Small intestine (tissue), 16 donors: ENCODE results near the gene ZNF823. TPM values are rescaled to one million over a fixed set of nuclear protein-coding genes. Genes with fewer than 3 reads are reported as not detected.
A peak's percentile ranks its signal among the peaks of the same experiment; 100 is the strongest.
"Not testable (repeated sequence)": the region's sequence is repeated elsewhere in the genome, so short reads cannot be mapped to it uniquely, and the experiment has no call there.

Experiments used
- DNase-seq, 2 donors: peaks; one replicate each; pipeline versions ENCODE4 v3.0.0 to v3.0.0-alpha.2; 2013
- FAIRE-seq: peaks from 2 replicates; lab custom pipeline; 2012; peaks lifted over from hg19 to GRCh38; lab: Jason Lieb, UNC
- H3K27ac ChIP-seq, 3 donors: one replicate each; pipeline ENCODE4 v1.5.1; 2013; ENCODE audit warnings: low read length in 2 of 3, mild to moderate bottlenecking in 2 of 3, control low read depth in 1 of 3, inconsistent platforms in 1 of 3, low read depth in 1 of 3, moderate library complexity in 1 of 3
- H3K27me3 ChIP-seq, 3 donors: one replicate each; pipeline ENCODE4 v1.6.1; 2013; ENCODE audit warnings: low read length in 3 of 3, inconsistent platforms in 1 of 3; ENCODE audit not compliant: control insufficient read depth in 3 of 3, insufficient read depth in 3 of 3
- H3K36me3 ChIP-seq, 3 donors: one replicate each; pipeline ENCODE4 v1.6.1; 2013; ENCODE audit warnings: low read length in 3 of 3, inconsistent platforms in 1 of 3, low read depth in 1 of 3, mild to moderate bottlenecking in 1 of 3, moderate library complexity in 1 of 3; ENCODE audit not compliant: control insufficient read depth in 3 of 3, insufficient read depth in 2 of 3
- H3K4me1 ChIP-seq, 3 donors: one replicate each; pipeline ENCODE4 v1.6.1; 2013; ENCODE audit warnings: low read length in 2 of 3, inconsistent platforms in 1 of 3, low read depth in 1 of 3, mild to moderate bottlenecking in 1 of 3, moderate library complexity in 1 of 3; ENCODE audit not compliant: control insufficient read depth in 3 of 3, insufficient read depth in 2 of 3
- H3K4me3 ChIP-seq, 3 donors: one replicate each; pipeline ENCODE4 v1.5.1; 2013; ENCODE audit warnings: low read length in 3 of 3, control low read depth in 1 of 3, inconsistent platforms in 1 of 3, low read depth in 1 of 3, mild to moderate bottlenecking in 1 of 3, moderate library complexity in 1 of 3
- H3K9me3 ChIP-seq, 2 donors: one replicate each; pipeline ENCODE4 v1.6.1; 2013; ENCODE audit warnings: low read depth in 1 of 2, low read length in 1 of 2; ENCODE audit not compliant: control insufficient read depth in 2 of 2, insufficient read depth in 1 of 2
- WGBS, 3 donors: extraction: QIAGEN DNeasy Blood & Tissue Kit; methylation state at CpG; one replicate each; pipeline ENCODE4 v1.1.7; 2013; 5-methylcytosine and 5-hydroxymethylcytosine counted together
- long read RNA-seq, 10 donors: transcript quantifications; one replicate each; lab custom pipeline, GENCODE V29; 2026
- polyA plus RNA-seq, 4 donors: library from polyadenylated mRNA; stranded (reverse) in 3 of 4; unstranded in 1 of 4; fragments of 200-250 nt in 3 of 4; fragments of 120-200 nt in 1 of 4; gene quantifications; one replicate each; pipeline versions ENCODE4 v1.2.1 to v1.2.3, GENCODE V29; 2013
- donor health status: healthy with polysubstance abuse.
- donor health status: control.
- donor health status: control.
- donor health status: Bipolar disorder and iron deficiency.
- donor health status: healthy.

The ZNF823 gene
- 10 to 100 TPM in 1 of 4 donors, 1 to 10 TPM in 3; 3.8 to 10.1 (median 6.5) TPM for polyA plus RNA-seq
- long read RNA-seq, donor 1 = 0 reads
- long read RNA-seq, donor 2, partial matches to known transcripts = 0 of 1 reads
- long read RNA-seq, donor 2, other reads (novel, unspliced or antisense) = 0 of 1 reads
- long read RNA-seq, donor 3 = 0 reads
- long read RNA-seq, donor 4 = 0 reads
- long read RNA-seq, donor 5, partial matches to known transcripts = 13 of 13 reads
- long read RNA-seq, donor 5, other reads (novel, unspliced or antisense) = 0 of 13 reads
- long read RNA-seq, donor 6, partial matches to known transcripts = 0 of 3 reads
- long read RNA-seq, donor 6, other reads (novel, unspliced or antisense) = 0 of 3 reads
- long read RNA-seq, donor 7, partial matches to known transcripts = 47 of 50 reads
- long read RNA-seq, donor 7, other reads (novel, unspliced or antisense) = 0 of 50 reads
- long read RNA-seq, donor 8 = 0 reads
- long read RNA-seq, donor 9, partial matches to known transcripts = 0 of 2 reads
- long read RNA-seq, donor 9, other reads (novel, unspliced or antisense) = 0 of 2 reads
- long read RNA-seq, donor 10, partial matches to known transcripts = 17 of 20 reads
- long read RNA-seq, donor 10, other reads (novel, unspliced or antisense) = 0 of 20 reads

GRCh38 chr19:11738746-11739620 is at the start of gene ZNF823:
Gene ZNF823 (minus strand): TSS chr19:11738946. CDS start chr19:11738819, 127 bp downstream.
- FAIRE-seq (peak; percentile 77), DNase-seq (peak; percentile 100)
- Histone ChIP-seq H3K4me1 (peaks cover 4 to 11% (median 8%) of the 10 kb centered on the region in 3 donors), H3K27me3 (no peaks in the 10 kb centered on the region), H3K36me3 (peaks cover 0 to 2% (median 0%) of the 10 kb centered on the region in 3 donors), H3K9me3 (no peaks in the 10 kb centered on the region), H3K4me3 (peak within 1 kb of the TSS; percentile 81 to 97 (median 91)), H3K27ac (peak within 1 kb of the TSS; percentile 94 to 96 (median 95))
- WGBS, 3 donors = 1% methylated on average over 31 to 35 of the region's 35 CpGs

- Histone ChIP-seq H3K27ac (no peak overlapping the region), H3K27me3 (no peaks in the 10 kb centered on the region), H3K4me3 (no peak overlapping the region), H3K36me3 (no peaks in the 10 kb centered on the region), H3K4me1 (no peaks in the 10 kb centered on the region), H3K9me3 (peaks cover 0 to 31% of the 10 kb centered on the region in 2 donors)
- WGBS, 3 donors = 74 to 84% (median 79%) methylated on average over 3 of the region's 3 CpGs
- DNase-seq = no peak
- no peak for FAIRE-seq
These were observed 48.8 kb upstream of the ZNF823 start for GRCh38 chr19:11787536-11787935.

GRCh38 chr19:11784356-11784755 is 45.6 kb upstream of the ZNF823 start:
- Histone ChIP-seq H3K9me3 (peaks cover 5 to 46% of the 10 kb centered on the region in 2 donors), H3K36me3 (peaks cover 4 to 20% (median 12%) of the 10 kb centered on the region in 3 donors), H3K4me3 (no peak overlapping the region), H3K27ac (no peak overlapping the region), H3K27me3 (peaks cover 0 to 2% (median 0%) of the 10 kb centered on the region in 3 donors), H3K4me1 (no peaks in the 10 kb centered on the region)
- 96 to 99% (median 97%) methylated on average over 3 of the region's 3 CpGs for WGBS, 3 donors
- DNase-seq (no peak), FAIRE-seq (no peak)

GRCh38 chr19:11783767-11784166 is 45.0 kb upstream of the ZNF823 start:
- FAIRE-seq (no peak), DNase-seq (no peak)
- peaks cover 5 to 52% of the 10 kb centered on the region in 2 donors for H3K9me3 ChIP-seq
- 98 to 100% (median 100%) methylated on average over 1 of the region's 1 CpG for WGBS, 3 donors
- H3K4me3 ChIP-seq = no peak overlapping the region
- peaks cover 10 to 25% (median 17%) of the 10 kb centered on the region in 3 donors for H3K36me3 ChIP-seq
- no peak overlapping the region for H3K27ac ChIP-seq
- H3K27me3 ChIP-seq = peaks cover 0 to 2% (median 0%) of the 10 kb centered on the region in 3 donors
- no peaks in the 10 kb centered on the region for H3K4me1 ChIP-seq

DNA sequence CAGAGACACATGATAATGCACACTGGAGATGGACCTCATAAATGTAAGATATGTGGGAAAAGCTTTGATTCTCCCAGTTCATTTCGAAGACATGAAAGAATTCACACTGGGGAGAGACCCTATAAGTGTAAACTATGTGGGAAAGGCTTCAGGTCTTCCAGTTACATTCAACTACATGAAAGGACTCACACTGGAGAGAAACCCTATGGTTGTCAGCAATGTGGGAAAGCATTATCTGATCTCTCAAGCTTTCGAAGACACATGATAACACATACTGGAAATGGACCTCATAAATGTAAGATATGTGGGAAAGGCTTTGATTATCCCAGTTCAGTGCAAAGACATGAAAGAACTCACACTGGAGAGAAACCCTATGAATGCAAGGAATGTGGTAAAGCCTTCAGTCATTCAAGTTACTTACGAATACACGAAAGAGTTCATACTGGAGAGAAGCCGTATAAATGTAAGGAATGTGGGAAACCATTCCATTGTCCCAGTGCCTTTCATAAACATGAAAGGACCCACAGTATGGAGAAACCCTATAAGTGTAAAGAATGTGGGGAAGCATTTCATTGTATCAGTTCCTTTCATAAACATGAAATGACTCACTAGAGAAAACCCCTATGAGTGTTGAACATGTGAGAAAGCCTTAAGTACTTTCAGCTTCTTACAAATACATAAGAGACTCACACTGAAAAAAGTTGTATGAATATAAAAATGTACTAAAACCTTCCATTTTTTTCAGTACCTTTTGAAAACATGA is 42.7 kb upstream of the ZNF823 start:
- Histone ChIP-seq H3K4me1 (no peaks in the 10 kb centered on the region), H3K27ac (no peak overlapping the region), H3K4me3 (no peak overlapping the region), H3K27me3 (peaks cover 0 to 2% (median 0%) of the 10 kb centered on the region in 3 donors), H3K9me3 (peaks cover 7 to 52% of the 10 kb centered on the region in 2 donors), H3K36me3 (peaks cover 14 to 33% (median 22%) of the 10 kb centered on the region in 3 donors)
- DNase-seq (no peak), FAIRE-seq (no peak)
- 95 to 99% (median 96%) methylated on average over 5 of the region's 5 CpGs for WGBS, 3 donors

DNA sequence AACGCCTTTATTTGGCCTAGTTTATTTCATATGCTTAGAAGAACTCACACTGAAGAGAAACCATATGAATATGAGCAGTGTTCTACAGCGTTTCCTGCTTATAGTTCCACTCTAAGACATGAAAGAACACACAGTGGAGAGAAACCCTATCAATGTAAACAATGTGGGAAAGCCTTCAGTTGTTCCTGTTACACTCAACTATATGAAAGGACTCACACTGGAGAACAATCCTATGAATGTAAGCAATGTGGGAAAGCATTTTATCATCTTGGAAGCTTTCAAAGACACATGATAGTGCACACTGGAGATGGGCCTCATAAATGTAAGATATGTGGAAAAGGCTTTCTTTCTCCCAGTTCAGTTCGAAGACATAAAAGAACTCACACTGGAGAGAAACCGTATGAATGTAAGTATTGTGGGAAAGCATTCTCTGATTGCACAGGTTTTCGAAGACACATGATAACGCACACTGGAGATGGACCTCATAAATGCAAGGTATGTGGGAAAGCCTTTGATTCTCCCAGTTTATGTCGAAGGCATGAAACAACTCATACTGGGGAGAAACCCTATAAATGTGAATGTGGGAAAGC is 41.8 kb upstream of the ZNF823 start:
- H3K27me3 ChIP-seq = peaks cover 0 to 2% (median 0%) of the 10 kb centered on the region in 3 donors
- H3K27ac ChIP-seq = no peak overlapping the region
- FAIRE-seq = no peak
- H3K4me1 ChIP-seq = no peaks in the 10 kb centered on the region
- peaks cover 14 to 33% (median 22%) of the 10 kb centered on the region in 3 donors for H3K36me3 ChIP-seq
- H3K9me3 ChIP-seq = peaks cover 7 to 49% of the 10 kb centered on the region in 2 donors
- H3K4me3 ChIP-seq = no peak overlapping the region
- WGBS, 3 donors = 97 to 98% (median 98%) methylated on average over 7 of the region's 7 CpGs
- no peak for DNase-seq

DNA sequence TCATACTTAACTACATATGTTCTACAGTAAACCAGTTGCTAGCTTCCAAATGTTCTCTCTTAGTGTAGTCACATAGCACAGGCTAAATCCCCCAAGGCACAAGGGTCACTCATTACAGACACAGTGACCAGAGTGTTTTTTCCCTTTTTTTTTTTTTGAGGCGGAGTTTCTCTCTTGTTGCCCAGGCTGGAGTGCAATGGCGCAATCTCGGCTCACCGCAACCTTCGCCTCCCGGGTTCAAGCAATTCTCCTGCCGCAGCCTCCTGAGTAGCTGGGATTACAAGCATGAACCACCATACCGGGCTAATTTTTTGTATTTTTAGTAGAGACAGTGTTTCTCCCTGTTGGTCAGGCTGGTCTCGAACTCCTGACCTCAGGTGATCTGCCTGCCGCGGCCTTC is 37.9 kb upstream of the ZNF823 start:
- H3K4me1 ChIP-seq, H3K27ac ChIP-seq, DNase-seq, FAIRE-seq, H3K27me3 ChIP-seq, H3K4me3 ChIP-seq: not testable (repeated sequence)
- peaks cover 19 to 33% (median 22%) of the 10 kb centered on the region in 3 donors for H3K36me3 ChIP-seq
- peaks cover 7 to 56% of the 10 kb centered on the region in 2 donors for H3K9me3 ChIP-seq
- whole genome bisulfite sequencing, 3 donors = 97 to 98% (median 97%) methylated on average over 11 of the region's 11 CpGs
